ENCODE results near the gene VOPP1. TPM values are rescaled to one million over a fixed set of nuclear protein-coding genes. Genes with fewer than 3 reads are reported as not detected.

Gene VOPP1
- total RNA-seq, 1 experiment from 2014 or later = 45.4 TPM

- no peaks in the 10 kb centered on the region for H3K9me3 ChIP-seq
- no peaks in the 10 kb centered on the region for H3K36me3 ChIP-seq
- no peak for DNase-seq
- H3K27me3 ChIP-seq = no peaks in the 10 kb centered on the region
- no peak overlapping the region for H3K4me3 ChIP-seq
Observed at GRCh38 chr7:55531536-55531935, 40.8 kb downstream of the VOPP1 start.

GRCh38 chr7:55527307-55527706, 45.0 kb downstream of the VOPP1 start:
- Histone ChIP-seq H3K27me3 (no peaks in the 10 kb centered on the region), H3K9me3 (no peaks in the 10 kb centered on the region), H3K4me3 (no peak overlapping the region), H3K36me3 (no peaks in the 10 kb centered on the region)
- DNase-seq = no peak

DNA sequence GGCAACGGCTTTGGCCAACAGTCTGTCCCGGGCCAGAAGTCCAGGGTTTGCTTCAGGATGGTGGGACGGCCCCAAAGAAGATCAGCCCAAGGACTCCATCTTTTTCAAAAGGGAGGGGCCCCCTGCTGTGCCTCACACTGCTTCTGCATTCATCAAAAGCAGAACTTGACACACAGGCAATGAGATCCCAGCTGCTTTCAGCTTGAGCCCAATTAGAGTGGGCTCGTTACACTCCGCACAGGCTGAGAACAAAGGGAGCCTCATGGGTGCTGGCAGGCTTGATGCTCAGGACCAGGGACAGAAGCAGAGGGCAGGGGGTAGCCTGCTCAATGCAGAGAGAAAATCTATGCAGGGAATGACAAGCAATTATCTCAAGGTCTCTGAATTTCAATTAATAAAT, 45.5 kb downstream of the VOPP1 start:
- no peak overlapping the region for H3K4me3 ChIP-seq
- H3K36me3 ChIP-seq = no peaks in the 10 kb centered on the region
- H3K9me3 ChIP-seq = no peaks in the 10 kb centered on the region
- DNase-seq = no peak
- no peaks in the 10 kb centered on the region for H3K27me3 ChIP-seq

GRCh38 chr7:55526329-55526728, 46.0 kb downstream of the VOPP1 start:
- Histone ChIP-seq H3K4me3 (no peak overlapping the region), H3K27me3 (no peaks in the 10 kb centered on the region), H3K9me3 (no peaks in the 10 kb centered on the region), H3K36me3 (no peaks in the 10 kb centered on the region)
- no peak for DNase-seq

- DNase-seq = no peak
- no peaks in the 10 kb centered on the region for H3K9me3 ChIP-seq
- no peaks in the 10 kb centered on the region for H3K36me3 ChIP-seq
- H3K27me3 ChIP-seq = no peaks in the 10 kb centered on the region
- no peak overlapping the region for H3K4me3 ChIP-seq
Observed at GRCh38 chr7:55524558-55525310, 47.6 kb downstream of the VOPP1 start.

GRCh38 chr7:55523366-55523765, 48.9 kb downstream of the VOPP1 start:
- no peak for DNase-seq
- Histone ChIP-seq H3K36me3 (0 out of 2 replicates have a peak, but pooled peaks cover 2% of the 10 kb centered on the region), H3K9me3 (no peaks in the 10 kb centered on the region), H3K4me3 (no peak overlapping the region), H3K27me3 (no peaks in the 10 kb centered on the region)

- H3K36me3 ChIP-seq = 0 out of 2 replicates have a peak, but pooled peaks cover 2% of the 10 kb centered on the region
- no peaks in the 10 kb centered on the region for H3K9me3 ChIP-seq
- H3K4me3 ChIP-seq = no peak overlapping the region
- DNase-seq = no peak
- no peaks in the 10 kb centered on the region for H3K27me3 ChIP-seq
Observed at GRCh38 chr7:55521917-55522902, 50.1 kb downstream of the VOPP1 start.

- H3K36me3 ChIP-seq = 0 out of 2 replicates have a peak, but pooled peaks cover 2% of the 10 kb centered on the region
- DNase-seq = no peak
- H3K4me3 ChIP-seq = no peak overlapping the region
- H3K27me3 ChIP-seq = no peaks in the 10 kb centered on the region
- H3K9me3 ChIP-seq = no peaks in the 10 kb centered on the region
Observed at GRCh38 chr7:55521512-55521911, 50.8 kb downstream of the VOPP1 start.

DNA sequence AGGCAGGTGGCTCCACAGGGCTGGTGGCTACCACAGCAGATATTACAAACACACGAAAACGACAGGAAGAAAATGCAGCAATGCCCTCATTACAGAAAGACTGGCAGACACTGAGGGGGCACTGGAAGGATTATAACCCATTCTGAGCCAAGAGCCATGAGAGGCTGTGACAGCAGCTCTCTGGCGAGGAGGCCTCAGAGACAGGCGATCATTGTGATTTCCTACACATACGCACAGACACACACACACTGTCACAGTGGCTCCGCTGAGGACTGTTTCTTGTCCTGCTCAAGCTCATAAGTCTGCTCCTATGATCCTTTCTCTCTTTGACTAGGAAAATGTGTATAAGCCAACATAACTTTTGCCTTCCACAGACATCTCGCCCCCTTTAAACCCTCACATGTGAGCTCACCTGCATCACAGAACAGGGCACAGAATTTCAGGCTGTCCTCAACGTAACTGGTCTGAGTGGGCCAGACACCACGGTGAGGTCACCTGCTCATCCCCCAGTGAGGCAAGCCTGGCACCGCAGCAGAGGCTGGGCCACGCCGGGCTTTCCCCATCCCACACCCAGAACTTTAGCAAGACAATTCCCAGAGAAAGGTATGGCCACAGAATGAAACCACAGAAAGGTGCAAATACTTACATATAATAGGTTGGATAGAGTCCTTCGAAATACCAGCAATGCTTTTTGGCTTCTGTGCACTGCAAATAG, 51.7 kb downstream of the VOPP1 start:
- H3K36me3 ChIP-seq = 0 out of 2 replicates have a peak, but pooled peaks cover 2% of the 10 kb centered on the region
- no peak for DNase-seq

DNA sequence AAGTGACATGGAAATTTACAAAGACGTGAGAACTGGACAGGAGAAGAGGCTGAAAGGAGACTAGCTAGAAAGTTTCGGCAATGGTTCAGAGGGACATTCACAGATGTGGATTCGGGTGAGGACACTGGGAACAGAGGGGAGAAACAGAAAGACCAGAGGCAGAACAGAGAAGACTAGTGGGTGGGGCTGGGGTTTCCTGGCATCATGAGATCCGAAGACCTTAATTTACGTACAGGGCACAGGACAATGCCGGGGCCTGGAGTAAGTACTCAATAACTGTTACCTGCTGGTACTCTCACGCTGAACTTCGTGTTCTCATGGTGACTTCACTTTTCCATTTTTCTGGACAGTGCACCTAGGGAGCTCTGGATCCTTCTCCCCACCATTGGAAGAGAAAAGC, 53.5 kb downstream of the VOPP1 start:
- no peak for DNase-seq
- H3K9me3 ChIP-seq = no peaks in the 10 kb centered on the region
- H3K4me3 ChIP-seq = no peak overlapping the region
- H3K27me3 ChIP-seq = no peaks in the 10 kb centered on the region
- H3K36me3 ChIP-seq = 0 out of 2 replicates have a peak, but pooled peaks cover 2% of the 10 kb centered on the region

More for the DNA sequence above, 51.7 kb downstream of the VOPP1 start:
- no peaks in the 10 kb centered on the region for H3K27me3 ChIP-seq
- H3K4me3 ChIP-seq = no peak overlapping the region
- no peaks in the 10 kb centered on the region for H3K9me3 ChIP-seq

- no peak overlapping the region for H3K4me3 ChIP-seq
- H3K36me3 ChIP-seq = 0 out of 2 replicates have a peak, but pooled peaks cover 2% of the 10 kb centered on the region
- H3K9me3 ChIP-seq = no peaks in the 10 kb centered on the region
- H3K27me3 ChIP-seq = no peaks in the 10 kb centered on the region
- DNase-seq = no peak
Observed at GRCh38 chr7:55517936-55518689, 54.2 kb downstream of the VOPP1 start.

GRCh38 chr7:55517191-55517633, 55.1 kb downstream of the VOPP1 start:
- DNase-seq = no peak
- Histone ChIP-seq H3K36me3 (0 out of 2 replicates have a peak, but pooled peaks cover 2% of the 10 kb centered on the region), H3K27me3 (no peaks in the 10 kb centered on the region)

DNA sequence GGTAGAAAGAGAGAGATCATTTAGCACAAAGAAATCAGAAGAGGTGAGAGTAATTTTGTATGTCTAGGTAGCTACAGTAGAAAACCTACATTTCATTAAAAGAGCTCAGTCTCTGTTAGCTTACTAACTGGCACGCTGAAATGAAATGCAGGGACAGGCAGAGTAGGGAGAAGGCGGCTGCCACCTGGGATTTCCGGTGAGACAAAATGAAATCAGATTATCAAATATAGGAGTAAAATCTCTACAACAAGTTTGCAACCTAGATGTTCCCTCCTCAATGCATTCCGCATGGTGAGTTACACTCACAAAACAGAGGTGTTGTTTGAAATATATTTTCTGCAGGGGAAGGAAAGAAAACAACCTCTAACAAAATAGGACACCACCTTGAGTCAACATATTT, 55.9 kb downstream of the VOPP1 start:
- no peak for DNase-seq
- Histone ChIP-seq H3K9me3 (no peaks in the 10 kb centered on the region), H3K36me3 (0 out of 2 replicates have a peak, but pooled peaks cover 2% of the 10 kb centered on the region), H3K27me3 (no peaks in the 10 kb centered on the region), H3K4me3 (no peak overlapping the region)

More at GRCh38 chr7:55517191-55517633, 55.1 kb downstream of the VOPP1 start:
- Histone ChIP-seq H3K9me3 (no peaks in the 10 kb centered on the region), H3K4me3 (no peak overlapping the region)

- Histone ChIP-seq H3K9me3 (no peaks in the 10 kb centered on the region), H3K36me3 (0 out of 2 replicates have a peak, but pooled peaks cover 2% of the 10 kb centered on the region), H3K27me3 (no peaks in the 10 kb centered on the region), H3K4me3 (no peak overlapping the region)
- DNase-seq = no peak
Observed at GRCh38 chr7:55515569-55516279, 56.6 kb downstream of the VOPP1 start.

- DNase-seq = no peak
- 0 out of 2 replicates have a peak, but pooled peaks cover 2% of the 10 kb centered on the region for H3K36me3 ChIP-seq
Observed at GRCh38 chr7:55514546-55515265, 57.6 kb downstream of the VOPP1 start.

More at GRCh38 chr7:55514546-55515265, 57.6 kb downstream of the VOPP1 start:
- no peak overlapping the region for H3K4me3 ChIP-seq
- H3K9me3 ChIP-seq = no peaks in the 10 kb centered on the region
- H3K27me3 ChIP-seq = no peaks in the 10 kb centered on the region

Data from MG63 (cell line).